ENCODE results near the gene CERS5.

CERS5 gene

DNA sequence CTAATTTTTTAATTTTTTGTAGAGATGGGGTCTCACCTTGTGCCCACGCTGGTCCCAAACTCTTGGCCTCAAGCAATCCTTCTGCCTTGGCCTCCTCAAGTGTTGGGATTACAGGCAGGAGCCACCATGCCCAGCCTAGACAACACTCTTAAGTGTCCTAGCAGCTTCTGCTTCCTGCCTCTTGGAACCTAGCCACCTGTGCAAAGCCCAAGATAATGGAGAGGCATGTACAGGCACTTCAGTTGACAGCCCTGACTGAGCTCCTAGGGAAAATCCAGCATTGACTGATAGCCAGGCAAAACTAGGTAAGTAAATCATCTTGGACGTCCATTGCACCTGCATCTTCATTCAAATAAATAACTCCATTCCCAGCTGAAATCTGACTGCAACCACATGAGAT, 39.6 kb downstream of the CERS5 start:
- DNase-seq (ENCODE audit: low read depth) = no peak

DNA sequence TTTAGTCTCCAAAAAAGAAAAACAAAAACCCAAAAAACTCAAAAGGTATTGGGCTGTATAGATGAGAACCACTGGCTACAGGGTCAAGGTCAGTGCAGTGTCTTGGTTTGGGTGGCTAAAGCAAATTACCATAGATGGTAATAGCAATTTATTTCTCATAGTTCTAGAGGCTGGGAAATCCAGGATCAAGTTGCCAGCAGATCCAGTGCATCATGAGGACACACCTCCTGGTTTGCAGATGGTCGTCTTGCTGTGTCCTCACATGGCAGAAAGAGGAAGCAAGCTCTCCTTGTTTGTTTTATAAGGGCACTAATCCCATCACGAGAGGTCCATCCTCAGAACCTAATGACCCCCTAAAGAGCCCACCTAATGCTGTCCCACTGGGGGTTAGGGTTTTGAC, 44.0 kb downstream of the CERS5 start:
- no peak for DNase-seq (ENCODE audit: low read depth)

DNA sequence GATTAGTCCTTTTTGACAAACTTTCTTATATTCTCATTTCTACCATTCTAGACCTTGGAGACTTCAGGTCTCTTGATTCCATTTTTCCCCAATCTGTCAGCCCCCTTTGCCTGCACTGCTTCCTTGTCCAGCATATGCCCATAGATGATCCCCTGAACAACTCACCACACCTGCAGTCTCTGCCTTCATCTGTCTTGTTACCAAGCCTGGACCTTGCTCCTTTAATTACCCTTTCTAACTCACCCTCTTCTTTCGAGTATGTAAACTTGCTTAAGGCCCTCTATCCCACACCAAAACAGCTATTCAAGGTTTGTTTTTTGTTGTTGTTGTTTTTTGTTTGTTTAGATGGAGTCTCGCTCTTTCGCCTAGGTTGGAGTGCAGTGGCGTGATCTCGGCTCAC, 45.5 kb downstream of the CERS5 start:
- no peak for DNase-seq (ENCODE audit: low read depth)

DNA sequence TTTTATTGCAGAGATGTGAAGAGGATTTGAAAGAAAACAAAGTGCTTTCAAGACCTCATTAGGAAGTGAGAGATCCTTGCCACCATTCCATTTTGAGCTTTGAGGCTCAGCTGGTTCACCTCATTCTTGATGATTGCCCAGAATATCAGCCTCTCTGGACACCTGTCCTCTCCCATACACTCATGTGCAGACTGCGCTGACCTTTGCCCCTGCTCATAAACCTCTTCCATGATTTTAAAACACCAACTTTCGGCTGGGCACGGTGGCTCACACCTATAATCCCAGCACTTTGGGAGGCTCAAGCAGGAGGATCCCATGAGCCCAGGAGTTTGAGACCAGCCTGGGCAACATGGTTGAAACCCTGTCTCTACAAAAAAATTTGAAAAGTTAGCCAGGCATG, 46.2 kb downstream of the CERS5 start:
- no peak for DNase-seq (ENCODE audit: low read depth)

GRCh38 chr12:50120521-50120920, 46.6 kb downstream of the CERS5 start:
- DNase-seq (ENCODE audit: low read depth) = no peak

DNA sequence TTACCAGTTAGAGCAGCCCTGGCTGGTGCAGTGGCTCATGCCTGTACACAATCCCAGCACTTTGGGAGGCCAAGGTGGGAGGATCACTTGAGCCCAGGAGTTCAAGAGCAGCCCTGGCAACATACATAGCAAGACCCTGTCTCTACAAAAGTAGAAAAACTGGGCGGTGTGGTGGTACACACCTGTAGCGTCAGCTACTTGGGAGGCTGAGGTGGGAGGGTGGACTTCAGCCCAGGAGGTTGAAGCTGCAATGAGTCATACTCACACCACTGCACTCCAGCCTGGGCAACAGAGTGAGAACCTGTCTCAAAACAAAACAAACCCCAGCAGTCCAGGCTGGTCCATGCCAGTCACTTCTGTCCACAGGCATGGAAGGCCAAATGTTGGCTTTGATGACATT, 47.8 kb downstream of the CERS5 start:
- no peak for DNase-seq (ENCODE audit: low read depth)

- no peak for DNase-seq (ENCODE audit: low read depth)
These were observed 50.0 kb downstream of the CERS5 start for GRCh38 chr12:50117057-50117622.

DNA sequence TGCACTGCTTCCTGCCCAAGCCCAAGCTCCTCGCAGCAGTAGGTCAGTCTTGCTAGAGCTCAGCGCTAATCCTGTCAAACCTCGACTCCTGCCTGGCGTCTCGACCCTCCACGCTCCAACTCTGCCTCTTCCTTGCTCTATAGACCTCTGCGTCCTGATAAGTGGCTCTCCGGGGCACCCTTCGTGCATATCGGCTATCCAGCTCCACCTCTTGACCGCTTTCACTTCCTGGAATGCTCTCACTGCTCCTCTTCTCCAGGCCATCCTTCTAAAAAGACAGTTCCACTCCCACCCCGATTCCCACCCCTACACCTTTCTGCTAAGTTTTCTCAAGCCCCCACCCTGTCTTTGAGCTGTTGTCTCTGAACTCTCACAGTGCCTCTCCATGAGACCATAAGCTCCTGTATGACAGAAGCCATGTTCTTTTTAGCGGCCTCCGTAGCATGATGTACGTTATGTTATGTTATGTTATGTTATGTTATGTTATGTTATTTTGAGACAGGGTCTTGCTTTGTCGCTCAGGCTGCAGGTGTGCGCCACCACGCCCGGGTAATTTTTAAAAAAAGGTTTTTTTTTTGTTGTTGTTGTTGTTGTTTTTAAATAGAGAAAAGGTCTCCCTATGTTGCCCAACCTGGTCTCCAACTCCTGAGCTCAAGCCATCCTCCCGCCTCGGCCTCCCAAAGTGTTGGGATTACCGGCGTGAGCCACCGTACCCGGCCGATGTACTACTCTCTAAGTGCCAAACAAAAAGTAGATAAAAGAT, 54.5 kb downstream of the CERS5 start:
- DNase-seq (ENCODE audit: low read depth) = no peak

DNA sequence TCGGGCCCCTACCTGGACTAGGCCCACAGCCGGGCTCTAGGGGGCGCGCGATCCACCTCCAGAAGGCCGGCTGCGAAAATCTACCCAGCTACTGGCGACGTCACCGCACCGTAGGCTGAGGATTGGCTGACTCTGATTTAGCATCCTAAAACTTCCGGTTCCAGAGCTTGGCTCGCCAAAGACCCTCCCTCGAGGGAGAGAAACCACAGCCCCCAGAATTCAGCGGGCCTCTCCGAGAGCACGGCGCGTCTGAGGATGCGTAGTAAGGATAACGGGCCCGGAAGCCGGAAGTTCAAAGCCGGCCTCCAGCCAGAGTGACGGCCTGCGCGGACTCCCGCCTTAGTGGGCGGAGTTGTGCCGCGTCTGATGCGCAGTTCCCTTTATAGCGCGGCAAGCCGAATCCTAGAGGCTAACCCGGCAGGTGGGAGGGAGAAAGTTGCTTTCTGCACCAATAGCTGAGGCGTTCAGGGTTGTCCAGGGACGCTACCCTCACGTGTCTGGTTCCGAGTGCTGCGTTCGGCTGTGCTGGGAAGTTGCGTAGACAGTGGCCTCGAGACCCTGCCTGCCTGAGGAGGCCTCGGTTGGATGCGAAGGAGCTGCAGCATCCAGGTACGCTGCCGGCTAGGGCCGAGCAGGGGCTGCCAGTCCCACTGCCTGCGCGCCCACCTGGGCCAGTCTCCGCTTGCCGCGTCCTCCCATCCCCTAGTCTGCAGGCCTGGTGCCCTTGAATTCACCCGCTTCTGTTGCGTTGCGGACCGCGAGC, 55.3 kb downstream of the CERS5 start, which contains the start of gene COX14:
COX14 (plus strand) TSS at position 544 of the 763 bp plus-strand sequence. CDS start 7,808 bp downstream, outside the sequence.
- peak; percentile 99 for DNase-seq (ENCODE audit: low read depth)

GRCh38 chr12:50111395-50111692, 55.8 kb downstream of the CERS5 start:
- no peak for DNase-seq (ENCODE audit: low read depth)

- DNase-seq (ENCODE audit: low read depth) = no peak
These were observed 56.3 kb downstream of the CERS5 start for GRCh38 chr12:50110762-50111351.

DNA sequence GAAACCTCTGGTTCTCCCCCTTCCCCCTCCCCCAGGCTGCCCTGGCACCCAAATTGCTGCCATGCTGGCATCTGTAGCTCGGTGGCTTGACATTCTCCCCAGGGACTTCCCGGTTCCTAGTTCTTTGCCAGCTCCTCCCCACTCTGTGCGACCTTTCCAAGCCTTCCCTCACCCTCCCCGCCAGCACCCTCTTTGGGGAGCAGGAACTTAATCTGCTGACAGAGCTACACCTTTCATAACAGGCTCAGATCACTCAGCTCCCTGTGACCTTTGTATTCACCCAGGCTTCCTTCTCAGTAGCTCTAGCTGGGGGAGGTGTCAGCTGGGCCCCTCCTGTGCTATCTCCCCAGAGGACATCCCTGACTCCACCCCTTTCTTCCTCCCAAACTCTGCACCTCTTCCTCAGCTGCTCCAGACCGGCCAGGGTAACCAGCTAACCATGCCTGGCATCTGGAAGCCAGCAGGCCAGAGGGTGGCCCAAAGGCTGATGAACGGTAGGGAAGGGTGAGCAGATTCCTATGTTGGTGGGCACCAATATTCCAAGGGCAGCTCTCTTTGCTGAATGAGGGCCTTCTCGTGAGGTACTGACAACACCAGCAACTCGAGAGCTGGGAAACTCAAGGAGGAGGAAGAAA, 56.9 kb downstream of the CERS5 start:
- DNase-seq (ENCODE audit: low read depth) = no peak

GRCh38 chr12:50109319-50109718, 57.9 kb downstream of the CERS5 start:
- DNase-seq (ENCODE audit: low read depth) = no peak

DNA sequence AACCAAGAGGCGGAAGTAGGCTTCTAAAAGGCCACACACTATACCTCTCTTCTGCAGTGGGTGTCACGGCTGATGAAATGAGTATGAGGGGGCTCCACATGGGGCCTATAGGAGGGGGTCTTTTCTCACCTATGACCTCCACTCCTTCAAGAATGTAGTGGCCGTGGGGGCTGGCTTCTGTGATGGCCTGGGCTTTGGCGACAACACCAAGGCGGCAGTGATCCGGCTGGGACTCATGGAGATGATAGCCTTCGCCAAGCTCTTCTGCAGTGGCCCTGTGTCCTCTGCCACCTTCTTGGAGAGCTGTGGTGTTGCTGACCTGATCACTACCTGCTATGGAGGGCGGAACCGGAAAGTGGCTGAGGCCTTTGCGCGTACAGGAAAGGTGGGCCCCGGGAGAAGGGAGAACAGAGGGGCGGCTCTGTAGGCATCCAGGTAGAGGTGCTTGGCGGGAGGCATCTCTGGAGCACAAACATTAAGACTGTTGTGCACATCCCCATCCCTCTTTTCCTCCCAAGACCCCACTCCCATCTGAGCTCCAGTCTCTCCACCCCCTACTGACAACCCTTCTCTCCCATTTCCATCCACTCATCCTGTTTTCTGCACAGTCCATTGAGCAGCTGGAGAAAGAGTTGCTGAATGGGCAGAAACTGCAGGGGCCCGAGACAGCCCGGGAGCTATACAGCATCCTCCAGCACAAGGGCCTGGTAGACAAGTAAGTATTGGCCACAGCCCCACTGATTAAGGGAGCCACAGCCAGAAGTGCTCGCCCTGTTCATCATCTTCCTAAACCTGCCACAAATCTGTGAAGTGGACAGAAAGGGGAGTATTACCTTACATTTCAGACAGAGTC, 59.5 kb downstream of the CERS5 start:
- no peak for DNase-seq (ENCODE audit: low read depth)

GRCh38 chr12:50106907-50107306, 60.3 kb downstream of the CERS5 start:
- no peak for DNase-seq (ENCODE audit: low read depth)

DNA sequence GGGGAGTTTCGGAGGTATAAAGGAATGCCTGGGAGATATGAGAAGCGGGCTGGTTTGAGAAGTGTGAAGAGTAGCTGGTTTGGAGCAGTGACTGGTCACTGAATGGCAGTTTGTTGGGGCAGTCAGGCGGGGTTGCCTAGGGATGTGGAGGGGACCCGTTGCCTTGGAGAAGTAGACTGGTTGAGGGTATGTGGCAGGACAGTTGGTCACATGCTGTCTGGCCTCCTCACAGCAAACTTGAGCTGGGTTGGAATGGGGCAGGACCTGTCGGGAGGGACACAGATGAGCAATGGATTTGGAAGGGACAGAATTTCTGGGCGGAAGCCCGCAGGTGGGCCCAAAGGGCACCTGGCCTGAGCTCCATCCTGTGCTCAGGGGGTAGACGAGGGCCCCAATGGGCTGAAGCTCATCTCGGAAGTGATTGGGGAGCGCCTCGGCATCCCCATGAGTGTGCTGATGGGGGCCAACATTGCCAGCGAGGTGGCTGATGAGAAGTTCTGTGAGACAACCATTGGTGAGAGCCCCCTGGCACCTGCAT, 61.2 kb downstream of the CERS5 start:
- no peak for DNase-seq (ENCODE audit: low read depth)

DNA sequence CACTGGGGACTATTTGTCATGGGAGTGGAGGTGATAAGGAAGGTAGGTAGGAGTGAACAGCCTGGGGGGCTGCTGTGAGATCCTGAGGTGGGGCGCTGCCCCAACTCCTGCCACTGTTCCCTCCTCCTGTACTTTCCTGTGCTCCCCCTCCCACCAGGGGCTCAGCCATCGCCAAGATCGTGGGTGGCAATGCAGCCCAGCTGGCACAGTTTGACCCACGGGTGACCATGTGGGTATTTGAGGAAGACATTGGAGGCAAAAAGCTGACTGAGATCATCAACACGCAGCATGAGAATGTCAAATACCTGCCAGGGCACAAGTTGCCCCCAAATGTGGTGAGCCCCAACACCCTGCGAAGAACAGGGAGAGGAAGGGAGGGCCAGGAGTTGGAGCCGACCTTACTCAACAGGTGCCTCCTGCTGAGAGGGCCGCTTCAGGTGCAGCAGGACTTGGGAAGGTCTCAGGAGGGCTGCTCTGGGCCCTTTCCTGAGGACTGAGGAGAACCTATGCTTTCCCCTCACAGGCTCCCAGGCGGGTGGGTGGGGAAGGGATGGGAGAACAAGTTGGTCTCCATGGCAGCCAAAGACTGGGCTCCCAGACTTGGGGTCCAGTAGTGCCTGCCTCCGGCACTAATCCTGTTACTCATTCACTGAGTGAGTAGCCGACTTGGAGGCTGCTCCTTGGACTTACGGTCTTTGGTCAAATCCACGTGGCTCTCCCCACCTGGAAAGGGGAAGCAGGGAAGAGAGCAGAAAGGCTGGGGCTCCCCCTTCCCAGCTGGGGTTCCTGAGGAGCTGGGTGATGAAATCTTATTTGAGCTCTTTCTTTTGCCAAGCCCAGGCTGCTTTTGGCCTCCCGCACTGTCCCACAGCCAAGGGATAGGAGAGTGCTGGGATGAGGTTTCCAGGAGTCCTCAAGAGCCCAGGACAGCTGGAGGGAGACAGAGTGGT, 62.5 kb downstream of the CERS5 start:
- no peak for DNase-seq (ENCODE audit: low read depth)

GRCh38 chr12:50103767-50104321, 63.3 kb downstream of the CERS5 start, which contains the start of gene GPD1:
Gene GPD1, plus strand, starts transcription at chr12:50104008. Its CDS starts 43 bp downstream, at chr12:50104051.
- no peak for DNase-seq (ENCODE audit: low read depth)

- DNase-seq (ENCODE audit: low read depth) = no peak
These were observed 63.8 kb downstream of the CERS5 start for GRCh38 chr12:50103351-50103750.
